ENCODE results near the gene ETNK2. TPM values are rescaled to one million over a fixed set of nuclear protein-coding genes. Genes with fewer than 3 reads are reported as not detected.

ETNK2 gene
- polyA plus RNA-seq, 3 donors = not detected

DNA sequence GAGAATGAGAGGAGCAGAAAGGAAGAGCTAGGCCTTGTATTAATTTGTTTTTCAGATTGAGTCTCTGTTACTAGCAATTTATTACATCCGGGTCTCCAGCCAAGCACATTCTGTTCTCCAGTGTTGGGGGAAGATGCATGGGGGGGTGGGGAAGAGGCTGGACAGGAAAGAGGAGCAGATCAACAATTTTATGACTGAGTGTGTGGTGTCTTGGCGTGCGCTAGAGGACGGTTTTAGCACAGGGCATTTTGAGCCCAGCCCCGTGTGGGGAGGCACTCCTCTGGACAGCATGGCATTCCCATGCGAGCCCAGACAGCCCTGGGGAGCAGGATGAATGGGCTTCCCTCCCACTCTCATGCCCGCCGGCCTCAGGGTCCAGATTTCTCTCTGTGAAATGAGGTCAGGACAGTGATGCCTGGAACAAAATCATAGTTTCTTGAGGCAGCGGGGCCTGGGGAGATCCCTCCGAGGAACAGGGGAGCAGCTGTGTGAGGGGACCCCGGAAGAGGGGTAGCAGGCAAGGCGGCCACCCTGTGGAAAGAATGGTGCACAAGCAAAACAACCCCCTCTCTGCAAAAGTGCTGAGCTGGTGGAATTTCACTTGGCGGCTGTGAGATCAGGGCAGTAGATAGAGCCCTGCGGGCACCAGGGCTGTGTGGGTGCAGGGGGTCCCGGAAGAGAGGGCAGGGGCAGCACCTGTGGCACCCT, 62.6 kb downstream of the ETNK2 start:
- Histone ChIP-seq H3K36me3 (replicated peaks in 1 of 2; ENCODE audit: control insufficient read depth in 1 of 2, insufficient read depth in 2 of 2, low read length in 2 of 2) (no peaks in the 10 kb centered on the region), H3K27me3 (ENCODE audit: control insufficient read depth in 2 of 2, insufficient read depth in 2 of 2, low read length in 2 of 2) (no peaks in the 10 kb centered on the region), H3K27ac (ENCODE audit: low read depth in 1 of 2, low read length in 2 of 2) (no peak overlapping the region), H3K4me3 (replicated peaks in 1 of 3; ENCODE audit: low read depth in 2 of 3, low read length in 3 of 3) (no peak overlapping the region), H3K79me2 (ENCODE audit: insufficient read depth, low read length) (no peaks in the 10 kb centered on the region), H4K20me1 (ENCODE audit: insufficient read depth, low read length) (no peaks in the 10 kb centered on the region), H3K9me3 (replicated peaks in 1 of 2; ENCODE audit: control insufficient read depth in 1 of 2, insufficient read depth in 1 of 2, low read length in 2 of 2) (no peaks in the 10 kb centered on the region), H3K4me1 (ENCODE audit: control insufficient read depth in 1 of 2, insufficient read depth in 2 of 2, low read length in 2 of 2) (no peaks in the 10 kb centered on the region), H2AFZ (ENCODE audit: insufficient read depth, low read depth, low read length, poor library complexity, severe bottlenecking) (no peak overlapping the region), H3K4me2 (replicated peaks; ENCODE audit: extremely low read depth, low read length, poor library complexity, severe bottlenecking) (no peak overlapping the region), H3K9ac (ENCODE audit: insufficient read depth, low read length, poor library complexity, severe bottlenecking) (no peak overlapping the region)
- Mint-ChIP-seq H3K36me3 (no peaks in the 10 kb centered on the region), H3K4me3 (no peak overlapping the region), H3K4me1 (no peaks in the 10 kb centered on the region), H3K27me3 (ENCODE audit: low read depth in 3 of 3) (peaks cover 2 to 10% (median 6%) of the 10 kb centered on the region in 3 donors), H3K9me3 (no peaks in the 10 kb centered on the region), H3K27ac (no peak overlapping the region)
- intact Hi-C loops (cut with micrococcal nuclease) = no loop called here
- TF ChIP-seq, protein P1, sequence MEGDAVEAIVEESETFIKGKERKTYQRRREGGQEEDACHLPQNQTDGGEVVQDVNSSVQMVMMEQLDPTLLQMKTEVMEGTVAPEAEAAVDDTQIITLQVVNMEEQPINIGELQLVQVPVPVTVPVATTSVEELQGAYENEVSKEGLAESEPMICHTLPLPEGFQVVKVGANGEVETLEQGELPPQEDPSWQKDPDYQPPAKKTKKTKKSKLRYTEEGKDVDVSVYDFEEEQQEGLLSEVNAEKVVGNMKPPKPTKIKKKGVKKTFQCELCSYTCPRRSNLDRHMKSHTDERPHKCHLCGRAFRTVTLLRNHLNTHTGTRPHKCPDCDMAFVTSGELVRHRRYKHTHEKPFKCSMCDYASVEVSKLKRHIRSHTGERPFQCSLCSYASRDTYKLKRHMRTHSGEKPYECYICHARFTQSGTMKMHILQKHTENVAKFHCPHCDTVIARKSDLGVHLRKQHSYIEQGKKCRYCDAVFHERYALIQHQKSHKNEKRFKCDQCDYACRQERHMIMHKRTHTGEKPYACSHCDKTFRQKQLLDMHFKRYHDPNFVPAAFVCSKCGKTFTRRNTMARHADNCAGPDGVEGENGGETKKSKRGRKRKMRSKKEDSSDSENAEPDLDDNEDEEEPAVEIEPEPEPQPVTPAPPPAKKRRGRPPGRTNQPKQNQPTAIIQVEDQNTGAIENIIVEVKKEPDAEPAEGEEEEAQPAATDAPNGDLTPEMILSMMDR (IDR thresholded peaks at IDR 0.05) = no peak
- DNase-seq = no peak
- WGBS (ENCODE audit: insufficient coverage) = 83% methylated on average over 10 of the region's 15 CpGs

DNA sequence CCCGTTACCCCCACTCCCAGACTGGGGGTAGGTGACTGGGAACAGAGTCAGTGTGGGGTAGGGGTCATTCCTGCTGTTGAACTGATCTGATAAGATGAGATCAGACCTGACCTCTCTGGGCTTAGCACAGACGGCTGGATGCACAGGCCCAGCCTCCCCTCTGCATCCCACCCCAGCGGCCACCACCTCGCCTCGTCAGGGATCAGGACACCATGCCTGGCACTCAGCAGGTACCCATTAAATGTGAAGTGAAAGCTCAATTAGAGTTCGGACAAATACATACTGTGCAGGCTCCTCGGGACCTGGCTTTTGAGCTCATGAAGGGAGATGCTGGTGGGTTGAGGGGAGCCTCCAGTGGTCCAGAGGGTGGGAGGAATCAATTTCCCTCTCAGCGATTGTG, 63.2 kb downstream of the ETNK2 start:
- intact Hi-C loops (cut with micrococcal nuclease) = no loop called here
- DNase-seq = no peak
- Mint-ChIP-seq H3K4me1 (no peaks in the 10 kb centered on the region), H3K27ac (no peak overlapping the region), H3K36me3 (no peaks in the 10 kb centered on the region), H3K9me3 (no peaks in the 10 kb centered on the region), H3K4me3 (no peak overlapping the region), H3K27me3 (ENCODE audit: low read depth in 3 of 3) (peaks cover 2 to 14% (median 9%) of the 10 kb centered on the region in 3 donors)
- H3K36me3 ChIP-seq (replicated peaks in 1 of 2; ENCODE audit: control insufficient read depth in 1 of 2, insufficient read depth in 2 of 2, low read length in 2 of 2) = no peaks in the 10 kb centered on the region
- no peak overlapping the region for H3K4me3 ChIP-seq (replicated peaks in 1 of 3; ENCODE audit: low read depth in 2 of 3, low read length in 3 of 3)
- no peak overlapping the region for H3K9ac ChIP-seq (ENCODE audit: insufficient read depth, low read length, poor library complexity, severe bottlenecking)
- WGBS (ENCODE audit: insufficient coverage) = 100% methylated on average over 3 of the region's 8 CpGs
- H2AFZ ChIP-seq (ENCODE audit: insufficient read depth, low read depth, low read length, poor library complexity, severe bottlenecking) = no peak overlapping the region
- H4K20me1 ChIP-seq (ENCODE audit: insufficient read depth, low read length) = no peaks in the 10 kb centered on the region
- no peaks in the 10 kb centered on the region for H3K9me3 ChIP-seq (replicated peaks in 1 of 2; ENCODE audit: control insufficient read depth in 1 of 2, insufficient read depth in 1 of 2, low read length in 2 of 2)
- no peak overlapping the region for H3K4me2 ChIP-seq (replicated peaks; ENCODE audit: extremely low read depth, low read length, poor library complexity, severe bottlenecking)
- TF ChIP-seq, protein P1 (IDR thresholded peaks at IDR 0.05) = no peak
- no peak overlapping the region for H3K27ac ChIP-seq (ENCODE audit: low read depth in 1 of 2, low read length in 2 of 2)
- H3K4me1 ChIP-seq (ENCODE audit: control insufficient read depth in 1 of 2, insufficient read depth in 2 of 2, low read length in 2 of 2) = no peaks in the 10 kb centered on the region
- H3K27me3 ChIP-seq (ENCODE audit: control insufficient read depth in 2 of 2, insufficient read depth in 2 of 2, low read length in 2 of 2) = no peaks in the 10 kb centered on the region
- H3K79me2 ChIP-seq (ENCODE audit: insufficient read depth, low read length) = no peaks in the 10 kb centered on the region
